HCT116 (cell line): Measurements from ENCODE around the gene CACNA1E. TPM values are rescaled to one million over a fixed set of nuclear protein-coding genes. Genes with fewer than 3 reads are reported as not detected.

Source experiments
- ATAC-seq: fragments of 200-7000 bp; cut with Tn5 transposase; 2 replicates; pipeline ENCODE4 v1.9.1; 2020; ENCODE audit warnings: mild to moderate bottlenecking, moderate library complexity
- BruUV-seq: library from RNA; stranded (reverse); fragments of 400-500 nt; replicated peaks from 2 replicates; lab custom pipeline; 2021; lab: Mats Ljungman, UMichigan
- CTCF ChIA-PET: fragments of 300-600 bp; sonication (Branson Sonifier 250); formaldehyde crosslinking; loops from one replicate; lab custom pipeline; 2021; ENCODE audit warnings: antibody characterized with exemption; lab: Charles Lee
- POLR2A ChIA-PET: fragments of 300-600, 350-600 bp; sonication (Branson Sonifier 250); formaldehyde crosslinking; loops from one replicate; lab custom pipeline; 2021; ENCODE audit warnings: antibody characterized with exemption; lab: Charles Lee
- RAD21 ChIA-PET, 2 experiments: fragments of 300-600 bp; sonication (Branson Sonifier 250); formaldehyde crosslinking; loops; one replicate each; lab custom pipeline; 2023; ENCODE audit warnings: low total read pairs in 2 of 2; ENCODE audit not compliant: uncharacterized antibody in 2 of 2, unreplicated experiment in 2 of 2, low non-redundant PET in 1 of 2; lab: Charles Lee
- DNase-seq: peaks from one replicate; pipeline ENCODE4 v3.0.0-alpha.2; 2010; ENCODE audit warnings: low read depth, low spot score
- H2AFZ ChIP-seq: fragments of 200-600 bp; shearing (Covaris generic), sonication (generic); 2 replicates; pipeline ENCODE4 v1.6.1; 2017; ENCODE audit warnings: low read depth, mixed run types, mixed read lengths, antibody characterized with exemption, low read length; ENCODE audit not compliant: poor library complexity, severe bottlenecking
- H3K27ac ChIP-seq: 2 replicates; pipeline ENCODE4 v1.5.1; 2012; ENCODE audit warnings: low read depth, low read length
- H3K27me3 ChIP-seq: fragments of 200-600 bp; sonication (generic); 2 replicates; pipeline ENCODE4 v1.6.1; 2016; ENCODE audit warnings: mixed run types, low read length, mixed read lengths; ENCODE audit not compliant: insufficient read depth
- H3K36me3 ChIP-seq, 2 experiments: fragments of 200-500 bp in 1 of 2; fragments of 200-600 bp in 1 of 2; sonication (Bioruptor generic) in 1 of 2; sonication (generic) in 1 of 2; 2 replicates each; pipeline versions ENCODE4 v1.5.1 to v1.6.1; 2014 to 2016; ENCODE audit warnings: low read length in 2 of 2, inconsistent platforms in 1 of 2, mixed read lengths in 1 of 2, mixed run types in 1 of 2; ENCODE audit not compliant: insufficient read depth in 2 of 2, control insufficient read depth in 1 of 2
- H3K4me1 ChIP-seq, 2 experiments: fragments of 200-600 bp in 1 of 2; sonication (generic) in 1 of 2; 2 replicates each; pipeline versions ENCODE4 v1.5.1 to v1.6.1; 2012 to 2017; ENCODE audit warnings: low read length in 2 of 2, inconsistent platforms in 1 of 2, mild to moderate bottlenecking in 1 of 2, mixed read lengths in 1 of 2, mixed run types in 1 of 2, moderate library complexity in 1 of 2; ENCODE audit not compliant: insufficient read depth in 2 of 2, control insufficient read depth in 1 of 2
- H3K4me2 ChIP-seq: fragments of 200-600 bp; sonication (generic); 2 replicates; pipeline ENCODE4 v1.6.1; 2017; ENCODE audit warnings: mixed run types, low read length, mixed read lengths
- H3K4me3 ChIP-seq, 2 experiments: fragments of 200-600 bp in 1 of 2; sonication (generic) in 1 of 2; replicated peaks in 1 of 2; 2 replicates each; pipeline ENCODE4 v1.5.1; 2011 to 2016; ENCODE audit warnings: low read length in 2 of 2, control low read depth in 1 of 2, low read depth in 1 of 2, mild to moderate bottlenecking in 1 of 2, mixed read lengths in 1 of 2, mixed run types in 1 of 2
- H3K79me2 ChIP-seq: fragments of 200-600 bp; sonication (generic); 2 replicates; pipeline ENCODE4 v1.6.1; 2017; ENCODE audit warnings: mild to moderate bottlenecking, mixed run types, low read length, moderate library complexity, mixed read lengths; ENCODE audit not compliant: insufficient read depth
- H3K9ac ChIP-seq: fragments of 200-600 bp; sonication (generic); 2 replicates; pipeline ENCODE4 v1.6.1; 2016; ENCODE audit warnings: low read length, mixed read lengths
- H3K9me2 ChIP-seq: fragments of 200-600 bp; sonication (generic), shearing (Covaris generic); 2 replicates; pipeline ENCODE4 v1.6.1; 2017; ENCODE audit warnings: mixed run types, mild to moderate bottlenecking, moderate library complexity; ENCODE audit not compliant: insufficient read depth
- H3K9me3 ChIP-seq, 2 experiments: fragments of 200-500 bp in 1 of 2; fragments of 200-600 bp in 1 of 2; sonication (Bioruptor generic) in 1 of 2; sonication (generic) in 1 of 2; 2 replicates each; pipeline ENCODE4 v1.6.1; 2014 to 2017; ENCODE audit warnings: low read length in 2 of 2, mixed read lengths in 2 of 2, inconsistent platforms in 1 of 2, low read depth in 1 of 2, mild to moderate bottlenecking in 1 of 2, mixed run types in 1 of 2, moderate library complexity in 1 of 2; ENCODE audit not compliant: control insufficient read depth in 1 of 2, insufficient read depth in 1 of 2
- H4K20me1 ChIP-seq: fragments of 200-600 bp; sonication (generic), shearing (Covaris generic); 2 replicates; pipeline ENCODE4 v1.6.1; 2017; ENCODE audit warnings: mixed run types, mild to moderate bottlenecking, moderate library complexity; ENCODE audit not compliant: insufficient read depth
- ATF3 ChIP-seq: IDR thresholded peaks from 2 replicates; pipeline ENCODE4 v1.6.1; 2012
- CBX3 ChIP-seq: IDR thresholded peaks from 2 replicates; pipeline ENCODE4 v1.6.1; 2012; ENCODE audit warnings: low read depth
- CEBPB ChIP-seq: IDR thresholded peaks from 2 replicates; pipeline ENCODE4 v1.6.1; 2012; ENCODE audit warnings: low read depth
- EGR1 ChIP-seq: IDR thresholded peaks from 2 replicates; pipeline ENCODE4 v1.6.1; 2012; ENCODE audit warnings: low read depth
- ELF1 ChIP-seq: IDR thresholded peaks from 2 replicates; pipeline ENCODE4 v1.6.1; 2012; ENCODE audit warnings: low read depth, borderline replicate concordance
- EZH2 ChIP-seq: fragments of 200-600 bp; sonication (generic); IDR thresholded peaks from 2 replicates; pipeline ENCODE4 v1.6.1; 2017; ENCODE audit warnings: antibody characterized with exemption, mixed run types
- FOSL1 ChIP-seq: IDR thresholded peaks from 2 replicates; pipeline ENCODE4 v1.6.1; 2012; ENCODE audit warnings: low read depth
- JUND ChIP-seq: IDR thresholded peaks from 2 replicates; pipeline ENCODE4 v1.6.1; 2012
- POLR2A ChIP-seq: IDR thresholded peaks from 2 replicates; pipeline ENCODE4 v1.7.0; 2011; ENCODE audit warnings: borderline replicate concordance; ENCODE audit not compliant: insufficient read depth, insufficient read length; ENCODE audit errors: extremely low read depth
- POLR2AphosphoS5 ChIP-seq: IDR thresholded peaks from 2 replicates; pipeline ENCODE4 v1.6.1; 2011; ENCODE audit warnings: mild to moderate bottlenecking, low read depth, low read length, moderate library complexity
- SIN3A ChIP-seq: IDR thresholded peaks from 2 replicates; pipeline ENCODE4 v1.6.1; 2012; ENCODE audit warnings: low read depth
- SP1 ChIP-seq: IDR thresholded peaks from 2 replicates; pipeline ENCODE4 v1.6.1; 2012; ENCODE audit warnings: low read depth
- TCF7L2 ChIP-seq: IDR thresholded peaks from 2 replicates; pipeline ENCODE4 v1.7.0; 2011; ENCODE audit warnings: borderline replicate concordance, inconsistent platforms; ENCODE audit not compliant: insufficient read depth, insufficient read length; ENCODE audit errors: extremely low read depth
- ZFX ChIP-seq: fragments of 450-650 bp; IDR thresholded peaks from 2 replicates; pipeline ENCODE4 v1.6.1; 2017
- ZNF274 ChIP-seq: fragments of 200-500 bp; sonication (Bioruptor generic); IDR thresholded peaks from 2 replicates; pipeline ENCODE4 v1.6.1; 2014; ENCODE audit warnings: mild to moderate bottlenecking, low read depth, low read length, inconsistent platforms
- intact Hi-C: fragments of 100-400 bp; cut with micrococcal nuclease; formaldehyde crosslinking; loops from 2 replicates; pipeline ENCODE4 v1.10.0; 2022
- total RNA-seq: library from RNA; stranded (reverse); gene quantifications from one replicate; pipeline ENCODE4 v1.2.1, GENCODE V29; 2021; ENCODE audit not compliant: unreplicated experiment
- TF ChIP-seq, protein P1 (sequence below): IDR thresholded peaks from 2 replicates; pipeline ENCODE4 v1.6.1; 2012
- TF ChIP-seq, protein P2 (sequence below): IDR thresholded peaks from 2 replicates; pipeline ENCODE4 v1.6.1; 2012; ENCODE audit warnings: low read depth
- TF ChIP-seq, protein P3 (sequence below): IDR thresholded peaks from 2 replicates; pipeline ENCODE4 v1.6.1; 2011; ENCODE audit warnings: mild to moderate bottlenecking, low read length, moderate library complexity; ENCODE audit not compliant: insufficient replicate concordance; ENCODE audit errors: extremely low read depth

CACNA1E gene
- total RNA-seq, 1 experiment from 2014 or later: 0.02 TPM

- no peak overlapping the region for H2AFZ ChIP-seq
- no peak overlapping the region for H3K4me3 ChIP-seq
- H3K36me3 ChIP-seq: no peaks in the 10 kb centered on the region
- BruUV-seq: no TSS peak
- no peak for ATAC-seq
- RAD21 ChIA-PET: no interaction called here
- H3K9me3 ChIP-seq: no peaks in the 10 kb centered on the region
- POLR2A ChIA-PET: no interaction called here
- CTCF ChIA-PET: no interaction called here
- 0 out of 2 replicates have a peak, but pooled peaks cover 8% of the 10 kb centered on the region for H3K27me3 ChIP-seq
- TF ChIP-seq JUND (no peak), POLR2A (no peak), SP1 (no peak), ELF1 (no peak), POLR2AphosphoS5 (no peak), CBX3 (no peak), ZFX (no peak), ZNF274 (no peak), FOSL1 (no peak), SIN3A (no peak), TCF7L2 (no peak), EGR1 (no peak), ATF3 (no peak), CEBPB (no peak), EZH2 (no peak)
- TF ChIP-seq, protein P1, sequence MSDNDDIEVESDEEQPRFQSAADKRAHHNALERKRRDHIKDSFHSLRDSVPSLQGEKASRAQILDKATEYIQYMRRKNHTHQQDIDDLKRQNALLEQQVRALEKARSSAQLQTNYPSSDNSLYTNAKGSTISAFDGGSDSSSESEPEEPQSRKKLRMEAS: no peak
- TF ChIP-seq, protein P2, sequence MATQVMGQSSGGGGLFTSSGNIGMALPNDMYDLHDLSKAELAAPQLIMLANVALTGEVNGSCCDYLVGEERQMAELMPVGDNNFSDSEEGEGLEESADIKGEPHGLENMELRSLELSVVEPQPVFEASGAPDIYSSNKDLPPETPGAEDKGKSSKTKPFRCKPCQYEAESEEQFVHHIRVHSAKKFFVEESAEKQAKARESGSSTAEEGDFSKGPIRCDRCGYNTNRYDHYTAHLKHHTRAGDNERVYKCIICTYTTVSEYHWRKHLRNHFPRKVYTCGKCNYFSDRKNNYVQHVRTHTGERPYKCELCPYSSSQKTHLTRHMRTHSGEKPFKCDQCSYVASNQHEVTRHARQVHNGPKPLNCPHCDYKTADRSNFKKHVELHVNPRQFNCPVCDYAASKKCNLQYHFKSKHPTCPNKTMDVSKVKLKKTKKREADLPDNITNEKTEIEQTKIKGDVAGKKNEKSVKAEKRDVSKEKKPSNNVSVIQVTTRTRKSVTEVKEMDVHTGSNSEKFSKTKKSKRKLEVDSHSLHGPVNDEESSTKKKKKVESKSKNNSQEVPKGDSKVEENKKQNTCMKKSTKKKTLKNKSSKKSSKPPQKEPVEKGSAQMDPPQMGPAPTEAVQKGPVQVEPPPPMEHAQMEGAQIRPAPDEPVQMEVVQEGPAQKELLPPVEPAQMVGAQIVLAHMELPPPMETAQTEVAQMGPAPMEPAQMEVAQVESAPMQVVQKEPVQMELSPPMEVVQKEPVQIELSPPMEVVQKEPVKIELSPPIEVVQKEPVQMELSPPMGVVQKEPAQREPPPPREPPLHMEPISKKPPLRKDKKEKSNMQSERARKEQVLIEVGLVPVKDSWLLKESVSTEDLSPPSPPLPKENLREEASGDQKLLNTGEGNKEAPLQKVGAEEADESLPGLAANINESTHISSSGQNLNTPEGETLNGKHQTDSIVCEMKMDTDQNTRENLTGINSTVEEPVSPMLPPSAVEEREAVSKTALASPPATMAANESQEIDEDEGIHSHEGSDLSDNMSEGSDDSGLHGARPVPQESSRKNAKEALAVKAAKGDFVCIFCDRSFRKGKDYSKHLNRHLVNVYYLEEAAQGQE: no peak
- TF ChIP-seq, protein P3, sequence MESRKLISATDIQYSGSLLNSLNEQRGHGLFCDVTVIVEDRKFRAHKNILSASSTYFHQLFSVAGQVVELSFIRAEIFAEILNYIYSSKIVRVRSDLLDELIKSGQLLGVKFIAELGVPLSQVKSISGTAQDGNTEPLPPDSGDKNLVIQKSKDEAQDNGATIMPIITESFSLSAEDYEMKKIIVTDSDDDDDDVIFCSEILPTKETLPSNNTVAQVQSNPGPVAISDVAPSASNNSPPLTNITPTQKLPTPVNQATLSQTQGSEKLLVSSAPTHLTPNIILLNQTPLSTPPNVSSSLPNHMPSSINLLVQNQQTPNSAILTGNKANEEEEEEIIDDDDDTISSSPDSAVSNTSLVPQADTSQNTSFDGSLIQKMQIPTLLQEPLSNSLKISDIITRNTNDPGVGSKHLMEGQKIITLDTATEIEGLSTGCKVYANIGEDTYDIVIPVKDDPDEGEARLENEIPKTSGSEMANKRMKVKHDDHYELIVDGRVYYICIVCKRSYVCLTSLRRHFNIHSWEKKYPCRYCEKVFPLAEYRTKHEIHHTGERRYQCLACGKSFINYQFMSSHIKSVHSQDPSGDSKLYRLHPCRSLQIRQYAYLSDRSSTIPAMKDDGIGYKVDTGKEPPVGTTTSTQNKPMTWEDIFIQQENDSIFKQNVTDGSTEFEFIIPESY: no peak
- TF ChIP-seq, all 23 proteins: peak for 0
- H3K9me2 ChIP-seq: no peaks in the 10 kb centered on the region
- no peaks in the 10 kb centered on the region for H3K4me1 ChIP-seq
- H3K4me2 ChIP-seq: no peak overlapping the region
- H3K79me2 ChIP-seq: no peaks in the 10 kb centered on the region
- DNase-seq: no peak
- no peak overlapping the region for H3K27ac ChIP-seq
- intact Hi-C loops: no loop called here
- H3K9ac ChIP-seq: no peak overlapping the region
- no peaks in the 10 kb centered on the region for H4K20me1 ChIP-seq
Measured at GRCh38 chr1:181517181-181517875, 34.0 kb downstream of the CACNA1E start.
